Loucy (cell line): Measurements from ENCODE around the gene GPR173.

Source experiments
- H2AFZ ChIP-seq: fragments of 200-600 bp; sonication (generic); 2 replicates; pipeline ENCODE4 v1.6.0; 2016; ENCODE audit warnings: antibody characterized with exemption, mild to moderate bottlenecking, low read length, moderate library complexity
- H3F3A ChIP-seq: fragments of 200-600 bp; 2 replicates; pipeline ENCODE4 v1.6.0; 2016; ENCODE audit warnings: antibody characterized with exemption, low read depth, mild to moderate bottlenecking
- H3K27me3 ChIP-seq: fragments of 200-600 bp; sonication (generic); 2 replicates; pipeline ENCODE4 v1.6.1; 2014; ENCODE audit warnings: low read length, mild to moderate bottlenecking; ENCODE audit not compliant: insufficient read depth, poor library complexity, severe bottlenecking
- H3K36me3 ChIP-seq: fragments of 200-600 bp; sonication (generic); 2 replicates; pipeline ENCODE4 v1.6.1; 2016; ENCODE audit warnings: low read length; ENCODE audit not compliant: insufficient read depth
- H3K4me1 ChIP-seq: fragments of 200-600 bp; sonication (generic); 2 replicates; pipeline ENCODE4 v1.5.1; 2014; ENCODE audit warnings: low read length, mild to moderate bottlenecking; ENCODE audit not compliant: insufficient read depth, poor library complexity, severe bottlenecking
- H3K4me2 ChIP-seq: fragments of 200-600 bp; sonication (generic); 2 replicates; pipeline ENCODE4 v1.6.0; 2014; ENCODE audit warnings: antibody characterized with exemption, low read length, low read depth, mild to moderate bottlenecking; ENCODE audit not compliant: poor library complexity, severe bottlenecking
- H3K4me3 ChIP-seq: fragments of 200-600 bp; sonication (generic); 2 replicates; pipeline ENCODE4 v1.5.1; 2014; ENCODE audit warnings: low read length, mild to moderate bottlenecking, mixed read lengths; ENCODE audit not compliant: poor library complexity, severe bottlenecking
- H3K79me2 ChIP-seq: fragments of 200-600 bp; sonication (generic); 2 replicates; pipeline ENCODE4 v1.6.1; 2014; ENCODE audit warnings: low read length; ENCODE audit not compliant: insufficient read depth
- H3K9ac ChIP-seq: fragments of 200-600 bp; sonication (generic); 2 replicates; pipeline ENCODE4 v1.6.0; 2014; ENCODE audit warnings: mild to moderate bottlenecking, low read depth, low read length, moderate library complexity; ENCODE audit not compliant: poor library complexity, severe bottlenecking
- H3K9me2 ChIP-seq: fragments of 200-600 bp; sonication (generic); replicated peaks from 2 replicates; pipeline ENCODE4 v1.6.1; 2016; ENCODE audit warnings: low read depth, low read length, mixed read lengths
- H3K9me3 ChIP-seq: fragments of 200-600 bp; sonication (generic); 2 replicates; pipeline ENCODE4 v1.6.1; 2014; ENCODE audit warnings: mild to moderate bottlenecking, antibody characterized with exemption, low read length, low read depth; ENCODE audit not compliant: insufficient read depth
- H4K20me1 ChIP-seq: fragments of 200-600 bp; sonication (generic); 2 replicates; pipeline ENCODE4 v1.6.0; 2014; ENCODE audit warnings: antibody characterized with exemption, low read length, mild to moderate bottlenecking; ENCODE audit not compliant: insufficient read depth, poor library complexity, severe bottlenecking
- CTCF ChIP-seq: fragments of 200-600 bp; sonication (generic); conservative IDR thresholded peaks from 2 replicates; pipeline ENCODE4 v1.5.1; 2014; ENCODE audit warnings: mild to moderate bottlenecking, antibody characterized with exemption, low read length
- EZH2phosphoT487 ChIP-seq: fragments of 200-600 bp; IDR thresholded peaks from 2 replicates; pipeline ENCODE4 v1.6.1; 2018; ENCODE audit warnings: antibody characterized with exemption, mild to moderate bottlenecking, moderate library complexity, borderline replicate concordance

GPR173 gene

GRCh38 chrX:53089224-53089842 lies 40.7 kb downstream of the GPR173 start:
- H3K9ac ChIP-seq = no peak overlapping the region
- no peaks in the 10 kb centered on the region; the same call in 1 of the 2 replicates for H3F3A ChIP-seq
- no peak overlapping the region for H3K4me3 ChIP-seq
- H3K27me3 ChIP-seq = no peaks in the 10 kb centered on the region
- no peaks in the 10 kb centered on the region for H3K9me2 ChIP-seq
- H3K36me3 ChIP-seq = peaks cover 5% of the 10 kb centered on the region; the same call in 1 of the 2 replicates
- no peak overlapping the region for H3K4me2 ChIP-seq
- H3K4me1 ChIP-seq = peaks cover 6% of the 10 kb centered on the region
- no peaks in the 10 kb centered on the region for H3K9me3 ChIP-seq
- H2AFZ ChIP-seq = no peak overlapping the region
- no peaks in the 10 kb centered on the region; the same call in 1 of the 2 replicates for H3K79me2 ChIP-seq
- no peaks in the 10 kb centered on the region for H4K20me1 ChIP-seq
- peak; percentile 71 for TF ChIP-seq CTCF
- TF ChIP-seq EZH2phosphoT487 = no peak

GRCh38 chrX:53089925-53090324 lies 41.3 kb downstream of the GPR173 start:
- Histone ChIP-seq H3K36me3 (peaks cover 5% of the 10 kb centered on the region; the same call in 1 of the 2 replicates), H3K27me3 (no peaks in the 10 kb centered on the region), H3K9me3 (no peaks in the 10 kb centered on the region), H3K4me3 (no peak overlapping the region), H4K20me1 (peaks cover 3% of the 10 kb centered on the region), H3K4me2 (no peak overlapping the region), H3K9ac (no peak overlapping the region), H3F3A (no peaks in the 10 kb centered on the region; the same call in 1 of the 2 replicates), H2AFZ (no peak overlapping the region), H3K4me1 (peaks cover 9% of the 10 kb centered on the region), H3K79me2 (peaks cover 5% of the 10 kb centered on the region; the same call in 1 of the 2 replicates), H3K9me2 (no peaks in the 10 kb centered on the region)
- TF ChIP-seq EZH2phosphoT487 (no peak), CTCF (no peak)

GRCh38 chrX:53091354-53091753 lies 42.8 kb downstream of the GPR173 start:
- Histone ChIP-seq H3K36me3 (no peaks in the 10 kb centered on the region), H3F3A (no peaks in the 10 kb centered on the region; the same call in 1 of the 2 replicates), H3K9me3 (no peaks in the 10 kb centered on the region), H3K9ac (no peak overlapping the region), H3K79me2 (peaks cover 18% of the 10 kb centered on the region), H3K9me2 (no peaks in the 10 kb centered on the region), H3K27me3 (no peaks in the 10 kb centered on the region), H3K4me2 (no peak overlapping the region), H3K4me1 (peaks cover 13% of the 10 kb centered on the region), H3K4me3 (no peak overlapping the region), H2AFZ (no peak overlapping the region), H4K20me1 (peaks cover 3% of the 10 kb centered on the region)
- TF ChIP-seq EZH2phosphoT487 (no peak), CTCF (no peak)
